ENCODE results near the gene VWA1.
A peak's percentile ranks its signal among the peaks of the same experiment; 100 is the strongest.
"Not testable (repeated sequence)": the region's sequence is repeated elsewhere in the genome, so short reads cannot be mapped to it uniquely, and the experiment has no call there.

Gene VWA1

DNA sequence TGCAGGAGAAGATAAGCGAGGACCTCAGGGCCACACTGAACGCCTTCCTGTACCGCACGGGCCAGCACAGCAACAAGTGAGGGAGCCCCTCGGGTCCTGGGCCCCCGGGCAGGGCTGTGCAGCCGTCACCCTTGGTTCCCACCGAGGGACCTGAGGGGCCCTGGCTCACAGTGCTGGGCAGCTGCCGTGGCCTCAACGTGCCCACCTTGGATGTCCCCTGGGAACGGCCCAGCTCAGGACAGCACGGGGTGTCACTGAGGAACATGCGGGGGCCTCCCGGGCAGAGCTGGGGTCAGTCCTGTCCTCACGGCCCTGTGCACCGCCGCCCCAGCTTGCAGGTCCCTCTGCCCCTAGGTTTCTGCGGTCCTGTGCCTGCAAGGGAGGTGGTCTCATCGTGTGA is 23.7 kb downstream of the VWA1 start:
- DNase-seq (ENCODE audit: low spot score) = not testable (repeated sequence)

DNA sequence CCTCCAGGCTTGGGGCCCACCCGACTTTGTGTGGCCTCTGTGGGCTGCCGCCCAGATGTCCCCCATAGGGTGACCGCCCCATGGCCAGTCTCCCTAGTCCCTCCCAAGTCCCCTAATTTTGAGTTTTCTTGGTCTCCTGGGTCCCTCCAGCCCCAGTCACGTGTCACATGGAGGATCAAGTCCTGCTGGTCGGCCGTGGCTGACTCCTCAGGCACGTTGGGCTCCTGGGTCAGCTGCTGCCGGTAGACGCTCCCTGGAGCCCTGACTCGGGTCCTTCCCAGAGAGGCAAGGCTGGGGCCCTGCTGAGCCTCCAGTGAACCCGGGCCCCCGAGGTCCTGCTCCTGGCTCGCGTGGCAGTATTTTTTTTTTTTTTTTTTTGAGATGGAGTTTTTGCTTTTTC is 24.2 kb downstream of the VWA1 start:
- not testable (repeated sequence) for DNase-seq (ENCODE audit: low spot score)

DNA sequence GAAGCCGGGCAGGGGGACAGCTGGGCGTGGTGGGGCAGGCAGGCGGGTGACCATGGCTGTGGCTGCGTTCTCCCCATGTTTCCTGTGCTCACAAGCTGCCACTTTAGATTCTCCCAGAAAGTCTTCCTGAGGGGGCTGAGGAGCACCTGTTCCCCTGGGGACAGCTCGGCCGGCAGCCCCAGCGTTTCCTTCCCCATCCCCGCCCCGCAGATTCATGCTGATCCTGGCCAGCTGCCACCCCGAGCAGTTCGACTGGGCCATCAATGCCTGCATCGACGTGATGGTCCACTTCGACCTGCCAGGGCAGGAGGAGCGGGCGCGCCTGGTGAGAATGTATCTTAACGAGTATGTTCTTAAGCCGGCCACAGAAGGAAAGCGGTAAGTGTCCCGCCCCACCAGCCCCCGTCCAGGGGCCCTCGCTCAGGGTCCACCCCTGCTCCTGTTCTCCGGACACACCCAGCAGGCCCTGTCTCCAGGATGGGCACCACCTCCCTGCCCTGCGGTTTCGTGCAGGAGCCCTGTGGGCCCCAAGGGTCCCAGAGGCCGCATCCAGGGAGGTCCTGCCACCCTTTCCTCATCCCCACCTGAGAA is 25.1 kb downstream of the VWA1 start:
- no peak for DNase-seq (ENCODE audit: low spot score)

DNA sequence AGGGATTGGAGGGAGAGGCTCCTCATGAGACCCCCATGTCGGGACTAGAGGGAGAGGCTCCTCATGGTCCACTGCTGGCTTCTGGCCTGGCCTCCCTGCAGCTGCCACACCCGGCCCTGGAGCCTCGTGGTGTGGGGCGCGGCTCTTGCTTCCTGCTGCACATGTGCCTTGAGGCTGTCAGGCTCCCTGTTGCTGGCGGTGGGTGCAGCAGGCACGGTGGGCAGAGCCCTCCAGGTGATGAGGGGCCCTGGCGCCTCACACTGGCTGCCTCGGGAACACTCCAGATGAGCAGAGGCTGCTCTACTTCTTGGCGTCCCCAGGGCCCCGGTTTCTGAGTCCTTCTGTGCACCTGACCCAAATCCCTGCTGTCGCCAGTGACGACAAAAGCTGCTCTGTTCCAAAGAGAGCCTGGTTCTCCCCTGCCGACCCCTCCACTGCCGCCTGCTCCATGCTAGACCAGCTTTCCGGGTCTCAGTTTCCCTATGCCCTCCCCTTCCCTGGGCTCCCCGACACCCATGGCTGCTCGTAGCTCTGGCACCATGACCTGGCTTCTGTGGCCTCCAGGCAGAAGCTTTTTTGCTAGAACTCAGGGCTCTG is 26.3 kb downstream of the VWA1 start:
- no peak for DNase-seq (ENCODE audit: low spot score)

DNA sequence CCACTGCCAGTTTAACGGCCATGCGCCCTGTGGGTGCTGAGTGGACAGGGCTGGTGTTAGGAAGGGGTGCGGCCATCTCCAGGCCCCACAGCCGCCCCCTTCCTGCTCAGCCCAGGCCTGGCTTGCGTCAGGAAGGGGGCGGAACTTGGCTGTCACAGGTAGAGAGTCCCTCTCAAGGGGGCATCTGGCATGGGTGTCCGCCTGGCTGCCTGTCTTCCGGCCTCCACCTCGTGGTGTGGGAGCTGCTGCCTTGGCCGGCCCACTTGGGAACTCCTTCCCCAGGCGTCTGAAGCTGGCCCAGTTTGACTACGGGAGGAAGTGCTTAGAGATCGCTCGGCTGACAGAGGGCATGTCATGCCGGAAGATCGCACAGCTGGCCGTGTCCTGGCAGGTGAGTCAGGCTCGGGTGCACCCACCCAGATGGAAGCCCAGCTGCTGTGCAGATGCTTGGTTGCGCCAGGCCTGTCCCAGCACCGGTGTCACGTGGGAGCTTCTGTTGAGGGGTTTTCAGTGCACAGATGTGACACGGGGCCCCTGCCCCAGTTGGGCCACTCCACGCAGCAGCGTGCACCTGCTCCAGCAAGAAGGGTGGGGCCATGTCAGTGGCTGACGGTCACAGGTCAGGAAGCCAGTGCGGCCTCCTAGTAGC is 27.0 kb downstream of the VWA1 start:
- peak; percentile 56 for DNase-seq (ENCODE audit: low spot score)

DNA sequence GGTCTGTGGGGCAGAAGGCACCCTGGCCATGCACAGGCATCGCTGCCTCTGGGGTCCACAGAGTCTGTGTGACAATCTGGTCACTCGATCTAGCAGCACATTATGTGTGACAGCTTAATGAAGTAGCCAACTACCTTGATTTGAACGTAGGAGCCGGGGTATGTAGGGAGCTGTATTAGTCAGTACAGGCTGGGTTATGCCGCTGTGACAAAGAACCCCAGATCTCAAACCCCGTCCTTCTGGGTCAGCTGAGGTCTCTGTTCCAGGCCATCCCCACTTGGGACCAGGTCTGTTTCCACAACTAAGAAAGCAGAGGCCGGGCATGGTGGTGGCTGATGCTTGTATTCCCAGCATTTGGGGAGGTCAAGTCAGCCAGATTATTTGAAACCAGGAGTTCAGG is 27.8 kb downstream of the VWA1 start:
- no peak for DNase-seq (ENCODE audit: low spot score)

DNA sequence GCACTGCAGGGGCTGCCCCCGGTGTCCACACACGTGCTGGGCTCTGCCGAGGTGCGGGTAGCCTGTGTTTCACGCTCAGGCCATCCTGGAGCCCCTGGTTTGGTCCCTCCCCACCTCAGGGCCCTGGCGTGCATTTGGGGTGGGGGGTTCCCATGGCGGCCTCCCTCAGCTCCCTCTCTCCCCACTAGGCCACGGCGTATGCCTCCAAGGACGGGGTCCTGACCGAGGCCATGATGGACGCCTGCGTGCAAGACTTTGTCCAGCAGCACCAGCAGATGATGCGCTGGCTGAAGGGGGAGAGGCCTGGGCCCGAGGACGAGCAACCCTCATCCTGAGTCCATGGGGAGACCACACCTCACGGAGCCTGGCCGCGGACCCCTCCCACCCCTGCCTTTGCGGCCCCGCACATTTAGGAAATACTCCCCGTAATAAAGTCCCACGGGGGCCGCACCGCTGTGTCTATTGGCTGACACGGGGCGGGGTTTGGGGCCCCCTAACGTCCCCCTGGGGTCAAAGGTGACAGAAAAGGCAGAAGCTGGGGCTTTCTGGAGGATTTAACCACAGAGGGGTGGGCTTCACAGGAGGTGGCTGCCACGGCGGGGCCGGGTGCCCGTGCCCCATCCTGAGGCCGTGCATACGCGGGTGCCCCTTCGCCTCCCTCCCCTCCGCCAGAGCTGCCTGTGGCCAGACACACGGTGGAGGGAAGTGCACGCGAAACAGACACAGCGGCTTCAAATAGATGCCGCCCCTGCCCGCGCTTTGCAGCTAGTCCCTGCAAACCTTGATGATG is 32.9 kb downstream of the VWA1 start:
- DNase-seq (ENCODE audit: low spot score) = not testable (repeated sequence)

DNA sequence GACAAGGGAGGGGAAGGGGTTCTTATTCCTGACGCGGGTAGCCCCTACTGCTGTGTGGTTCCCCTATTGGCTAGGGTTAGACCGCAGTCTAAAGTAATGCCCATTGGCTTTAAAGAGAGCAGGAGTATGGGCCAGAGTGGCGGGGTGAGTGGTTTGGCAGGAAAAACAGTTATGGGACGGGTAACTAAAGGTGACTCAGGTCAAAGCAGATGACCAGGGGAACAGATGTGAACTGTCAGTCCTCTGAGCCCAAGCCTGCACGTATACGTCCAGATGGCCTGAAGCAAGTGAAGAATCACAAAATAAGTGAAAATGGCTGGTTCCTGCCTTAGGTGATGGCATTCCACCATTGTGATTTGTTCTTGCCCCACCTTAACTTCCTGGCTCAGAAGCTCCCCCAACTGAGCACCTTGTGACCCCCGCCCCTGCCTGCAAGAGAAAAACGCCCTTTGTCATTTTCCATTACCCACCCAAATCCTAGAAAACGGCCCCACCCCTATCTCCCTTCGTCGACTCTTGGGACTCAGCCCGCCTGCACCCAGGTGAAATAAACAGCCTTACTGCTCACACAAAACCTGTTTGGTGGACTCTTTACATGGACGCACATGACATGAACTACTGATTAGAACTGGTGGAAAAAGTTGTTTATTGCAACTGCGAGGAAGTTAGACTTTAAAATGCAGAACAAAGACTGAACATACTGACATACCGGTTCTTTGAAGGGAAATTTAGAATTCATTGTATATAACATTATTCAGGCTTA is 35.3 kb downstream of the VWA1 start:
- no peak for DNase-seq (ENCODE audit: low spot score)

DNA sequence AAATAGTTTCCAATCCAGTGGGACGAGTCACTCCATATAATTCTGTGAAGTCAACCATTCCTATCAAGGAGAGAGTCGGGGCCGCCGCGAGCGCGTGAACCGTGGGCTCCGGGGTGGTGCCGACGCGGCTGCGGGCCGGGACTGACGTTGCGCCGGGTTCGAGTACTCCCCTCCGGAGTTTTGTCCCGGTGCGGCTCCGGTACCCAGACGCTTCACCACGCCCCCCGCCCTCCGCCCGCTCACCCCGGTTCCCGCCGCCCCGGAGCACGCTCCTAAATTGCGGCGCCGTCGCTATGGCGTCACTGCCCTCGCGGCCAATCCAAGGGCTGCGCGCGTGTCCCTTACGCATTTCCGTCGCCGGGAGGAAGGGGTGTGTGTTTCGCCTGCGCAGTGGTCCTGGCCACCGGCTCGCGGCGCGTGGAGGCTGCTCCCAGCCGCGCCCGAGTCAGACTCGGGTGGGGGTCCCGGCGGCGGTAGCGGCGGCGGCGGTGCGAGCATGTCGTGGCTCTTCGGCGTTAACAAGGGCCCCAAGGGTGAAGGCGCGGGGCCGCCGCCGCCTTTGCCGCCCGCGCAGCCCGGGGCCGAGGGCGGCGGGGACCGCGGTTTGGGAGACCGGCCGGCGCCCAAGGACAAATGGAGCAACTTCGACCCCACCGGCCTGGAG is 36.0 kb downstream of the VWA1 start, which contains the start of gene ATAD3B:
Gene ATAD3B, plus strand, starts transcription at position 377 of the 664 bp plus-strand sequence. Its CDS starts 120 bp downstream, at position 497.
- peak; percentile 97 for DNase-seq (ENCODE audit: low spot score)

DNA sequence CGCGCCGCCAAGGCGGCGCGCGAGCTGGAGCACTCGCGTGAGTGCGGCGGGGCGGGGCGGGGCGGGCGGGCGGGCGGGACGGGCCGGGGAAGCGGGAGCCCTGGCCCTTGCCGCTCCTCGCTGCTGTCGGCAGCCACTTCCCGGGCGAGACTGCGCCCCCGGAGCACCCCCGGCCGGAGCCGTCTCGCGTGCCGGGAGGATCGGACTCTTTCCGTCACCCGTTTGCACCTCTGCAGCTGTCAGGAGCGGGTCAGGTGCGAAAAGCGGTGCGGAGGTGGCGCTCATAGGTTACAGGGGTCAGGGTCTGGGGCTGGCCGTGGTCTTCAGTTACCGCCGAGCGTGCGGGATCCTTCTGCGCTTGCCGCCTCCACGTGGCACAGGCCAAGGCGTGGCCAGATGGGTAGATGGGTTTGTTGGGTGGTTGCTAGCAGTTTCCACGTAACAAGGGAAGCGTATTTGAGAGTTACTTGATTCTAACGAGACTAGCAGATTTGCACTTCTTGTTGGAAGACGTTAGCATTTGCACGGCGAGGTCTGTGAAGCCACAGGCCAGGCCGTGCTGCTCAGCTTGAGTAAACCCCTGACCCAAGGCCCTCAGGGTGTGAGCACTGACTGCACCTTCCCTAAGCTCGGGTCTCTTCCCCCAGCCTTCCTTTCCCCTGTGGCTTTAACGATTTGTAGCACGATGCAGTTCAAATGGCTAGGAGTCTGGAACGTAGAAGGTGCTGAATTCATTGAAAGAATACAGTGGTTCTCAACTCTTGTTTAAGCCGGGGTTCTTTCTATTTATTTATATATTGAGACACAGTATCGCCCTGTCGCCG is 36.8 kb downstream of the VWA1 start:
- DNase-seq (ENCODE audit: low spot score) = not testable (repeated sequence)

DNA sequence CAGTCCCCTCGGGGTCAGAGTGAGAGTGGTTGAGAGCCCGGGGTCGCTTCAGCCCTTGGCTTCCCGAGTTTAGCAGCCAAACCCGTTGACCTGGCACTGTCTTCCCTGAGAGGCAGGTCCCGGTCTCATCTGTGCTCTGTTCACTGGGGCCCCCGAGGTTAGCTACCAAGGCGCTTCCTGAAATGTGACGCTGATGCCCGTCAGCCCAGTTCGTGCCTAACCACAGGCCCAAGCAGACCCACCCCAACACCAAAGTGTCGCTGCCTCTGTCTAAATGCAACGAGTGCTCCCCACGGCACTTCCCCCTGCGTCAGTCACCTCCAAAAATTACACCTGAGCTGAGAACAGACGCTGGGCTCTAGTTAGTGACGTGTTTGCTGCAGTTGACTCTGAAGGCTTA is 40.5 kb downstream of the VWA1 start:
- not testable (repeated sequence) for DNase-seq (ENCODE audit: low spot score)

DNA sequence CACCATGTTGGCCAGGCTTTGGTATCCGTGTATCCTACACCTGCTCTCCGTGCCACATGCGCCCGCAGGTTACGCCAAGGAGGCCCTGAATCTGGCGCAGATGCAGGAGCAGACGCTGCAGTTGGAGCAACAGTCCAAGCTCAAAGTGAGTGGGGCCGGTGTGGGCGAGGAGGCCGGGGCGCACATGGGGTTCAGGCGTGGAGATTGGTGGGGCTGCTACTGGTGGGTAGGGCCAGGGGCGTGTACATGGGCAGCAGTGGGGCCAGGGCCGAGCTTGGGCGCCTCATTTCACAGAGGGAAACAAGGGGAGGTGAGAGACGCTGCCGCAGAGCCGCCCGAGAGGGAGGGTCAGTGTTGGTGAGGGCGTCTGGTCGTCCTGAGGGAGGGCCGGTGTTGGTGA is 41.7 kb downstream of the VWA1 start:
- no peak for DNase-seq (ENCODE audit: low spot score)

DNA sequence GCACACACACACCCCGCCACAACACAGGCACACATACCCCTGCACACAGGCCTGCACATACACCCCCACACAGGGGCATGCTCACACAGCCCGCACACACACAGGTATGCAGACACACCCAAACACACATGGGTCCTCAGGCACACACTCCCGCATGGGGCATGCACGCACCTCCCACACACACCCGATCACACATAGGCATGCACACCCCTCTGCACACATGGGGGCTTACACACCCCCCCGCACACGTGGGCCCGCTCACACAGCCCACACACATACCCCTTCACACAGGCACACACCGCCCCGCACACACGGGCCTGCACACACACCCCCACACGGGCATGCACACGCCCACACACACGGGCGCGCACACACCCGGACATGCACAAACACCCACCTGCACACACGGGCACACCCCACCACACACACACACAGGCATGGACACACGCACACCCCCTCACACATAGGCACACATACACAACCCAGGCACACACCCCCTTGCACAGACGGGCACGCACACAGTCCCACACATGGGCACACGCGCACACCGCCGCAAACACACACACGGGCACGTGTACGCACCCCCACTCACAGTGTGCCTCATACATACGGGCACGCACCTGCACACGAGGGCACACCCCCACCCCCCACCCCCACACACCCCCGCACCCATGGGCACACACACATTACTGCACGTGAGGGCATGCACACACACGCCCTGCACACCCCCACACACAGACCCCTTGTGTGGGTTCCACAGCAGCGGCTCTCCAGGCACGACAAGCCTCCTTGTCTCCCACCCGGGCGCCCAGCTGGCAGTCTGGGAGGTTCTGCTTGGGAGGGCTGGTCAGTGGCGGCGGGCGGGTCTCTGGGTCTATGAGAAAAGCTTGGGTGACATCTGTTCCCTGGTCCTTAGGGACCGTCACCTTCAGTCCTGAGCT is 44.3 kb downstream of the VWA1 start:
- DNase-seq (ENCODE audit: low spot score) = no peak

DNA sequence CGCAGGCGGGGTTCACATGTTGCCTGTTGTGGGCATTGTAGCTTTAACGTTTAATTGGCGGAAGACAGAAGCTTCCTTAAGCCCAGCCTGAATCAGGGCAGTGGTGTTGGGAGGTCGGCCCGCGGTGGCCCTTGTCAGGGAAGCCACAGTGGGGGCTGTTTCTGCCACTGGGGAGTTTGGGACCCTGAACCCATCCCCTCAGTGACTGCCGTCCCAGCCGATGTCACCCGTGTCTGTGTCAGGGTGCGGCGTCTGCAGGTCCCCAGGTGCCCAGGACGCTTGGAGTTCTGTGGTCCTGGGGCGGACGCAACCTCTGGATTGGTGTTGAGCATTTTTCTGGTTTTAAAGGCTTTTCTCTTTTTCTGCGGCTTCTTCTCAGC is 45.0 kb downstream of the VWA1 start:
- not testable (repeated sequence) for DNase-seq (ENCODE audit: low spot score)

DNA sequence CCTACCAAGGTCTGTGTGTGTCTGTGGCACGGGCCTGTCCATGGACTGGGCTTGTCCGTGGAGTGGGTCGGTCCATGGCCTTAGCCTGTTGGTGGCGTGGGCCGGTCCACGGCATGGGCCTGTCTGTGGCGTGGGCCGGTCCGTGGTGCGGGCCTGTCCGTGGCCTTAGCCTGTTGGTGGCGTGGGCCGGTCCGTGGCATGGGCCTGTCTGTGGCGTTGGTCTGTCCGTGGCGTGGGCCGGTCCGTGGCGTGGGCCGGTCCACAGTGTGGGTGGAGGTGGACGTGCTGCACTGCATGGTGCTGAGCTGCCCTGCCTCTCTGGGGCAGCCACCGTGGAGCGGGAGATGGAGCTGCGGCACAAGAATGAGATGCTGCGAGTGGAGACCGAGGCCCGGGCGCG is 46.3 kb downstream of the VWA1 start:
- not testable (repeated sequence) for DNase-seq (ENCODE audit: low spot score)

DNA sequence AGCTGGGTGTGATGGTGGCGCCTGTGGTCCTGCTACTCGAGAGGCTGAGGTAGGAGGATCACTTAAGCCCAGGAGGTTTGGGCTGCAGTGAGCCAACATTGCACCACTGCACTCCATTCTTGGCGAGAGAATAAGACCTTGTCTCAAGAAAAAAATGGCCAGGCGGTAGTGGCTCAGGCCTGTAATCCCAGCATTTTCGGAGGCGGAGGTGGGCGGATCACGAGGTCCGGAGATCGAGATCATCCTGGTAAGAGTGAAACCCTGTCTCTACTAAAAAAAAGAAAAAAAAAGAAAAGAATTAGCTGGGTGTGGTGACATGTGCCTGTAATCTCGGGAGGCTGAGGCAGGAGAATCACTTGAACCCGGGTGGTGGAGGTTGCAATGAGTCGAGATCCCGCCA is 47.4 kb downstream of the VWA1 start:
- no peak for DNase-seq (ENCODE audit: low spot score)

DNA sequence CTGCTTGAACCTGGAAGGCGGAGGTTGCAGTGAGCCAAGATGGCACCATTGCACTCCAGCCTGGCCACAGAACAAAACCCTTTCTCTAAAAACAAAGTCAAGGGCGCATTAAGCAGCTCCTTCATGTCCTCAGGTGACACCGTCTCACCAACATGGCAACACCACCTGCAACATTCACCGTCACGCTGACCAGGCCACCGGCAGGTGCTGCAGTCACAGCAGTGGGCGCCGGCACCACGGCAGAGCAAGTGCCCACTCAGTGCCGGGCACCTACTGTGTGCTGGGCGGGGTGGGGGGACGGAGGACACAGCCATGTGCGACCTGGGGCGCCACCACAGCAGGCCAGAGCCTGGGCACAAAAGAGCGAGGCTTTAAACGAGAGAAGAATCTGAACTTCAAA is 48.2 kb downstream of the VWA1 start:
- no peak for DNase-seq (ENCODE audit: low spot score)

DNA sequence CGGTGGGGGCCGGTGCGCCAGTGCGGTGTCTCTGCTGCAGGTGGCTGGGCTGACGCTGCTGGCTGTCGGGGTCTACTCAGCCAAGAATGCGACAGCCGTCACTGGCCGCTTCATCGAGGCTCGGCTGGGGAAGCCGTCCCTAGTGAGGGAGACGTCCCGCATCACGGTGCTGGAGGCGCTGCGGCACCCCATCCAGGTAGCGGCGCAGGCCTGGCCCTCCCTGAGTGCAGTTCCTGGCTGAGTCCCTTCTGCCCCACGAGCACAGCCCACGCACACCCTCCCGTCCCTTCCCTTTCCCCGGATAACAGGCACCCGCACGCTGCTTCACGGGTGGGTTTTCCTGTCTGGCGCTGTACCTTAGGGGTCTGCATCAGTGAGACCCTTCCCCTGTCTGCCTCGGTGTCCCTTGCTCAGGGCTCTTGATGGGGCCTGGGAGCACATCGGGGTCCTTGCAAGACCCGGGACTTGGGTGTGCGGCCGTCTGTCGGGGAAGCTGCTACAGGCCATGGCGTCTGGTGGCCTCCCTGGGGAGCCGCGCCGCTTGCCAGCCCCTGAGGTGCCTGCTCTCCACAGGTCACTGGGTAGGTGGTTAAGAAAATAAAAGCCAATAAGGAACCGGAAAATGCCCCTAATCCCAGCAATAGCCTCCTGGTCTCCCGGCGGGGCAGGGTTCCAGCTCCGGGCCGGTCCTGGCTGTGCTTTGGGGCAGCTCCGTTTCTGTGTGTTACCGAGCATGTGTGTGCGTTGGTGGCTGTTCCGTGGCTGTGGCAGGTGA is 49.7 kb downstream of the VWA1 start:
- DNase-seq (ENCODE audit: low spot score) = not testable (repeated sequence)
